ENCODE results near the gene NTF3.

The NTF3 gene

DNA sequence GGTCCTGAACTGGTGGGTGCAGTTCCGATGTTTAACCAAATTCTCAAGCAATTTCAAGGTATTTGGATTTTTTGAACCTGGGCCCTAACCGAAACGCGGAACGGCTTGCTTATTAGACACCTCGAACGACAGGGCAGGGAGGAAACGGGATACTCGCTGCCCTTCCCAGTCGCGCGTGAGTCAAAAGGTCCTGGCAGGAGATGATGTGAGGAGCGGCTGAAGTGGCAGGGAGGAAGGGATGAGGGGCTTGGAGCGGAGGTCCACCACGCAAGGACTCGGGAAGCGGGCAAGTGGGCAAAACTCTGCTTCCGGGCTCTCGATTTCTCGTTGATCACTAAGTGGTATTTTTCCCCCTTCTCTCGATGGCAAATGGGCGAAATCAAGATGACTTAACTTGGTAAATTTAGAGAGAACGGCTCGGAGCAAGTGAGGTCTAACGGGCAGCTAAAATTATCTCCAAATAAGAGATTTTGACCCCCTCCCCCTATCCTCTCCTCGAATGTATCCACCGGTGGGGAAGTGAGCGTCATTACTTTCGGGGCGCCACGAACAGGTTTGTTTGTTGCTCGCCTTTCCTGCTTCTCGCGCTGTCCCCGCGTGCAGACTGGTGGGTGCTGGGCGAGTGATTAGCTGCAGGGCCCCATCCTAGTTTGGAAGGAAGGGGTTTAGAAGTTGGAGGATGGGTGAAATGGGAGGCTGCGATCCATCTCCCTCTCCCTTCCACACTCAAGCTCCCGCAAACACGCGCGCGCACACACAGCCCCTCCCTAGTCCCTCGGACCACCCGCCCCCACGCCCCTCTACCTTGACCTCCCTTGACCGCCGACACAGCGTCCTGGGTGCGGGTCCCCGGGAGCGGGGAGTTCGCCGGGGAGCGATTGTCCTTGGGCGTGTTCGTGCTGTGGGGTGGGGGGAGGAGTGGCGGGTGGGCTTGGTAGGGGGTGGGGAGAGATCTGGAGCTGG is 986 bp upstream of the NTF3 start:
- no peak for DNase-seq

DNA sequence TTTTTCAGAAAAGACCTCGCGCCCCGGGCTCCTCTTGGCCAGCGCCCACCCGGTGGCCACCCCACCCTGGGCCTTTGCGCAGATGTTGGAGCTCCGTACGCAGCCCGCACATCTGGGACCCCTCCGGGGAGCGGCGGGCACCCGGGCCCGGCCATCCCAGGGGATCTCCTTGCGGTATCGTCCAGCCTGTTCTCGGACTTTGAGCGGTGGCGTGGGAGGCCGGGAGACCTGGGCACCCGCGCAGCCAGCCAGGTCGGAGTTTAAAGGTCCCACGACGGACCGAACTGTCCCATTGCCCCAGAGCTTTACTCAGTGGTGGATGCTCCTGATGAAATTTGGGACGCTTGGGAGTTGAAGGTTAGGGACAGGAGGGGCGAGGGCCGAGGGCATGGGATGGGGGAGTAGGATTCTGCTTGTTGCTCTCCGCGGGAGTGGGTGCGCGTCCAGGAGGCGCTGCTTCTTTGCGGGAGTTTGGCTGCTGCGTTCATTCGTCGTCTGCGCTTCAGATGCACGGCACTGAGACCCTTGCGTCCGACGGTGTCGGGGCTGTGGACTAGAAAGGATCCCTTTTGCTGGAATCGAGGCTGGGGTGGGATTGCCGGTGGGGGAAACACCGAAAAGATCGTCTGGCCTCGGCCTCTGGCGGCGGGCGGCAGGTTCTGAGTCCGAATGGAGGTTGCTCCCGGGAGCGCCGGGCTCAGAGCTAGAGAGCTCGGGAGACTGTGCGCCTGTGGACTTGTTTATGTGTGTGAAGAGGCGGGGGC is 1.4 kb downstream of the NTF3 start:
- DNase-seq, result peak; percentile 44

DNA sequence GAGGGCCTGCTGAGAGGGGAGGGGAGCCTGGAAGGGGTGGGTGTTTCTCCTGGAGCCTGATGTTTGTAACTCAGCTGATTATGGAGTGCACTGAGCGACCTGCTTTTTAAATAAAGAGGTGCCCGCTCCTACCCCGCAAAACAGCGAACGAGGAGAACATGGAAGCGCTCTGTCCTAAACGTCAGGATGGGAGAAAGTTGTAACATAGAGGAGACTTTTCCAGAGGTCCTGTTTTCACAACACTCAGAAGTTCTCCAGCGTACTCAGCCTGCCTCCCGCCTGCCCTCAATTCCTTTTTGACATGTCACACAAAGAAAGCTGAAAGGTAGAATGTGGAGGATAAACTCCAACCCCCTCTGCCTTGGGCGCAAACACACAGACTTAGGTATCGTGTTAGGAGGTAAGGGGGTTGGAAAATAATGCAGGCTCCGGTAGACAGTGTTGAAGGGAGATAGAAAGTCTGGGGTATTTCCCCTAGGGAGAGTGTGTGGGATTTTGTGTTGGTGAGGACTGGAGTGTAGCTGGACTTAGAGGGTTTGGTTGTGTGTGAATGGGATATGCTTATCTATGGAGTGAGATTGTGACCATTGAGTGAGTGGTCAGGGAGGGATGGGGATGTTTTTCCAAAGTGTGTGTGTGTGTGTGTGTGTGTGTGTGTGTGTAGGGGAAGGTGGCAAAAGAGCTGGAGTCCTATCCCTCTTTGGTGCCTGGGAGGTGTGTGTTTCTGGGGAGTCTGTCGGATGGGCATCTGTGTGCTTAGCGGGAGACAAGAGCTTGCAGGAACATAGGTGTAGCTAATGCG is 2.1 kb downstream of the NTF3 start:
- no peak for DNase-seq

DNA sequence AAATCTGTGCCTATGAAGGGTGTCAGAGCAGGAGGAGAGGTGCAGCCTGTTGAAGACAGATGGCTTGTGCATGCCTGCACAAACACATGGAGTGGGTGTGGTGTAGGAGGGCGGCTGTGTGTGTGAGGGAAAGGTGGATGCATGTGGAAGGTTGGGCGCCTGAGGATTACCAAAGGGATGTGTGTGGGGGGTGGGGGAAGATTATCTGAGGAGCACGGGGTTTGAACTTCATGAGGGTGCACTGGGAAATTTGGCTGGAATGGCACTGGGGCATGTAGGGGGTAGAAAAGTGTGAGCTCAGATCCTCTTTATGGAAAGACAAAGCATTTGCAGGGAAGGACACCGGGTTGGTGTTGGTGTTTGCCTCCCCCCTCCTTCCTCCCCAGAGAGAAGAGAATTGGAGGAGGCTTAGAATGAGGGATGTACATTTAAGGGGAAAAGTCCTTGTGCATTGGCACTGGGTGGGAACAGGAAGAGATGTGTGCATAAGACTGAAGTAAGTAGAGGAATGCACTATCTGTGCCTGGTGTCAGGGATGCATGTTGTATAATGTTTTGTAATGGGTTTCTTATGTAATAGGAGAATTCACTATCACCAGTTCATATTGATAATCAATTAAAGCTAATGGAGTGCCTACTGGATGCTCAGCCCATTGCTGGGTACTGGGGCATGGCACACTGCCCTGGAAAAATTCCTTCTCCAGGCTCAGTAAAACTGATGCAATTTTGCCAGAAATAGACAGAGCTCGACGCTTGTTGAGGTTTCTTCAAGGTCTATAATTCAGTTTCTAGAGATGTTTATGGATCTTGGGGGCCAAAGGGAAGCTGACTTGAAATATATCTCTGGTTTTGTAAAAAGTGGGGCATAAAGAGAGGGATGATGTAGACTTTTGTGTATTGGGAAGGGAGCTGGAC is 3.0 kb downstream of the NTF3 start:
- peak; percentile 51 for DNase-seq

DNA sequence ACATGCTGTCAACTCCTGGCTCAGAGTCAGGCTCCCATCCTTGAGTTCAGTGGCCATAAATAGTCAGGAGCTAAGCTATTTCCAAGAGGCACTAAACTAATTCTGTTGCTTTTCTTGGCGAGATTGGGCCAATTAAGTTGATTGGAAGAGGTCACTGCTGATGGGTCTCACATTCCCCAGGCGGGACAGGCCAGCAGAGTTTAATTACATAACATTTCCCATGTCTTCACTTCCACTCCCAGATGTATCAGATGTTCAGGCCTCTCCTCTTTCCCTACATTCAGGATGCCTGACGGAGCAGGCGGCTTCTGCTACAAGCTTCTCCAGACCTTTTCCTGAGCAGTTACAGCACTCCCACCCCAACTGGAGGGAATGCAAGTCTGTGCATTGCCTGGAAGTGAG is 5.3 kb downstream of the NTF3 start:
- DNase-seq, result no peak

DNA sequence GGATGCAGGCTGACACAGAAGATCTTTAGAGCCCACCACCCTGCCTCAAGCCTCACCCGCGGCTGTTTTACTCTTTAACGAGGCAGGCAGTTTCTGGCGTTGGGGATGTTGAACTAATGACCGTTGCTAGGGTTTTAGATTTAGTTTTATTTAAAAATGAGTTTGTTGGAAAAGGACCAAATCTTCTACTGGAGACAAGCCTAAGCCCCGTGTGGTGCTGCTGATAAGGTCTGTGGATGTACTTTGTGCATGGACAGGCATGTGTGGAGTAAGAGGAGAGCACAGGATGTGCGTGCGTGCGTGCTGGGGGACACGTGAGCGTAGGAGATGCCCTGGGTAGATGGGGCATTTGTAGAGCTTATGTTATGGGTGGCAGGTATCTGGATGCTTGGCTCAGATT is 5.7 kb downstream of the NTF3 start:
- no peak for DNase-seq

DNA sequence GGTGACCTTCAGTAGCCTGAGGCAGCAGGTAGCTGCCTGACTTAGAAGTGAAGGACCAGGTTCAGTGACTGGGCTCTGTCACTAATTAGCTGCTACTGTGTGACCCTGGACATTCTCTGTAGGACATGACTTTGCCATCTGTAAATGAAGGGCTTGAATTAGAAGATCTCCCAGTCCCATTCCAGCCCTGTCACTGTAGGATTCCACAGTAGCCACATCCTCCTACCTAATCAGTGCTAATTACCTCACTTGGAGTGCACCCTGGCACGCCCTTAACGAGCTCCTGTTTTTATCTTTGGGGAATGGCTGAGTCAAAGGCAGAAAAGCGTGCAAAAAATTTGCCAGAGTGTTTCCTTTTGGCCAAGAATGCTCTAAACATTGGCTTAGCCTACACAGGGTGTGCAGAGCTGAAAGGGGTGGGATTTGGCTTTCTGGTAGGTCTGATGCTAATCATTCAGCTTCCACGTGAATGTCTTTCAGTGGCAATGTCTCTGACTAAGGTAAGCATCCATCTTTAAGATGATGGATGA is 6.8 kb downstream of the NTF3 start:
- DNase-seq, result peak; percentile 72

GRCh38 chr12:5439371-5439771 is 7.5 kb downstream of the NTF3 start:
- DNase-seq, result no peak

DNA sequence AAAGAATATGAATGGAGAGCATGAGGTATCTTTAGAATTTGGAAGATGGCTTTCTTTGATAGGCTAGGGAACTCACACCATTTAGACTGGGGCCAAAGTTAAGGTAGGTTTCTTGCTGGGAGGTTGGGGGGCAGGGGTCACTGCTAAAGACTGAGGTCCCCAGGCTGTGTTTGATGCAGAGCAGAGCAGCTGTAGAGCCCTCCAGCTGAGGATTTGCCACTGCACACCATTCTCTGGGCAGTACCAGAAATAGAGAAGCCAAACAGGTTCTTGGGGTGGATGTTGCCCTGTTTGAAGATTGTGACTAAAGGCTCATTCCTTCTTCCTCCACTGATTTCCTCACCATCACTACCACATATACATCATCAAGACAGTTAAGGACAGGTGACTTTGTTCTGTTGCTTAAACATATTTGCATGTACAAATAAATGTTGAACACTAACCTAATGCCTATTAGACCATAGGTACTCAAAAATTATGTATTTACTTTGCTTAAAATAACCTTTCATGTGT is 7.9 kb downstream of the NTF3 start:
- no peak for DNase-seq

DNA sequence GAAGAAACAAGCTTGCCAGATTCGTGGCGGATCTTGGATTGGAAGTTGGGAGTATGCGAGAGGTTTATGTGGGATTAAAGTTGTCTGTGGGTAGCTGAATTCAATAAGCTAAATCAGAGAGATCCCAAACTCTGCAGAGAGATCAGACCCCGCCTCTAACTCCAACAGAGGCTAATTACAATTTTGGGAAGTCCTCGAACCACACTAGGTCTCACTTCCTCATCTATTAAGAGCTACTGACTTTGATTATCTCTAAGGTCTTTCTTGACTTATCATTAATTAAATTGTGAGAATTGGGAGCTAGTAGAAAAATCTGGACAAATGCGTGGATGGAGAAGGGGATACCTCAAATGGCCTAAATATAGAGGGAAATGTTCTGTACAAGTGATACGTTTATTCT is 9.1 kb downstream of the NTF3 start:
- DNase-seq, result no peak

GRCh38 chr12:5441497-5442236 is 9.8 kb downstream of the NTF3 start:
- DNase-seq, result peak; percentile 95

DNA sequence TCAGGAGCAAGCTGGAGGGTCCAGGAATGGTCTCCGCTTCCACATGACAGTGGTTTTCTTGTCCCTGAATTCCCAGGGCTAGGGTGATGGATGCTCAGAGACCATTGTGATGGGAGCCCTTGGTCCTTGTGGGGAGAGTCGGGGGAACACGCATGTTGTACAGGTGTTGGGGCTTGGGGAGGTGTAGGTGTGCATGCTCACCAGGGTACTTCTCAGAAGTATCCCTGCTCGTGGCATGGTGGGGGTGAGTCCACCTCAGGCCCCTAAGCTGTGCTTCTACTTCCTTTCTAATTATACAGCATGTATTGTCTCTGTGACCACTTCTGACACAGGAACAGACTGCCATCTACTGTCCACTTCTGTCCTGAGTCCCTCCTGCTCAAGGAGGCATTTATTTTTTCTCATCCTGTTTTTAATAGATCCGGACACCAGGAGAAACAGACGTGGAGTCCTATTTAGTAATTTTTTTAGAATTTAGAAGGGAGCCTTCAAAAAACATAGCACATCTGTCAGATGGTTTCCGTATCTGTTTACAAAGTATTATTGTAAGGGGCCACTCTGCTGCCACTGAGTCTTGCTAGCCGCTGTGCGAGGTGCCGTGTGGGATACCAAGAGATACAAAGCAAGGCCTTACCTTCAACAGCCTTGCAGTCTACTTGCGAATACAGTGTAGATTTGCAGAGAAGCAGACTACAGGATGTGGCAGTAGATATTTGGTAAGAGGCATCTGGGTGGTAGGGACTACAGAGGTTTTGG is 10.5 kb downstream of the NTF3 start:
- DNase-seq, result peak; percentile 75

DNA sequence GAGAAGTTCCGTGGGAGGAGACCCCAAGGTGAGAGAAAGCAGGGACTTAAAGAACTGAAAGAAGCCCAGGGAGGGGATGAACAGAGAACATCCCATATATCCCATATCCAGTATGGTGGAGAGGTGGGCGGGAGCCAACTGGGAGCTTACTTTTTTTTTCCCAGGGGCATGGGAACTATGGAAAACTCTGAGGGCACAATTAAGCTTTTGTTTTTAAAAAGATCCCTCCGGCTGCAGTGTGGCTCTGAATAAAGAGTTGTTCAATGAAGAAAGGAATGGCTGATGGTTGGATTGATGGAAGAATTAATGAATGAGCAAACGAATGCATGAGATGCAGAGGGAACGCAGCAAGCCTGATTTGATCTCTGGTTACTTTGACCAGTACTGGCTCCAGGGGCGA is 12.6 kb downstream of the NTF3 start:
- DNase-seq, result no peak

- DNase-seq, result no peak
Measured at GRCh38 chr12:5447320-5447719, 15.4 kb downstream of the NTF3 start.

GRCh38 chr12:5451251-5451650 is 19.3 kb downstream of the NTF3 start:
- DNase-seq, result no peak

DNA sequence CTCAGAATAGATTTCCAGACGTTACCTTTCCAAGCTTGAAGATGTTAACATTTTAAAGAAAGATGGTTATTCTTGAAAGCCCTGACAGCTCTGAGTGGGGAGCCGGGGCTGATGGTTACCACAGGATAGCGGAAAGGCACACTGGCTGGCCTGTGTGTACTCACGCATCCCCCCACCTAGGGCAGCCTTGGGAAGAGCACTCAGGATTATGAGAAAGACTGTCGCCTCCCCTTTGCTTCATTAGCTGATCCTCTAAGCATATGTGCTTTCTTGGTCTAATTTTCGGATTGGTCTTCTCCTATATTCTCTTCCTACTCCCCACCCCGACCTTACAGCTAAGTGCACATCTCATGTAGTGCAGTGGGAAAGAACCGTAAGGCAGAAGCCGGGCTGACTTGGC is 20.7 kb downstream of the NTF3 start:
- no peak for DNase-seq

- no peak for DNase-seq
Measured at GRCh38 chr12:5453466-5453865, 21.6 kb downstream of the NTF3 start.

DNA sequence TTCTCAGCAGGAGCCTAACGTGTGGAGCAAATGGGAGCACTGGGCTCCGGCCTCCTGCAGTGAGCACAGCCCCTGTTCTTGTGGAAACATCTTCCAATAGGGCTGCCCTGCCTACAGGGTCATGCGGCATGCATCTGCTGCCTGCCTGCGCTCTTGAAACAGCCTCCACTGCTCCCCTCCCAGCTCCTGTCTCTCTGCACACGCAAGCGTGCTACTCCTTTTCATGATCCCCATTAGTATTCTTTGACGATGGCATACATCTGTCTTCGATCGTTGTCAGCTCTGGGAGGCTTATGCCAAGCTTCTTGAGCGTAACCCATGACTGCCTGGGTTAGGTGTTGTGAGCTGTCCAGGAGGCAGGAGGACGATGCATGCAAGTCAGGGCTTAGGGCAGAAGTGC is 23.1 kb downstream of the NTF3 start:
- no peak for DNase-seq

- DNase-seq, result no peak
Measured at GRCh38 chr12:5456030-5456429, 24.1 kb downstream of the NTF3 start.

- DNase-seq, result peak; percentile 94
Measured at GRCh38 chr12:5456906-5457305, 25.0 kb downstream of the NTF3 start.

Data from fibroblast of skin of back (primary cell).